Spinal cord (tissue), 10 donors: ENCODE data around the gene GLI3. TPM values are rescaled to one million over a fixed set of nuclear protein-coding genes. Genes with fewer than 3 reads are reported as not detected.

Experiments
- DNase-seq, 6 donors: peaks; one replicate each; pipeline versions ENCODE4 v3.0.0 to v3.0.0-alpha.2; 2013 to 2015; ENCODE audit warnings: low spot score in 6 of 6, low read depth in 4 of 6
- H3K27ac ChIP-seq: one replicate; pipeline ENCODE4 v1.5.1; 2013; ENCODE audit warnings: low read depth, low read length, control low read depth
- H3K27me3 ChIP-seq: one replicate; pipeline ENCODE4 v1.6.1; 2013; ENCODE audit warnings: low read length; ENCODE audit not compliant: control insufficient read depth, insufficient read depth
- H3K36me3 ChIP-seq: one replicate; pipeline ENCODE4 v1.6.1; 2013; ENCODE audit warnings: low read length; ENCODE audit not compliant: control insufficient read depth, insufficient read depth
- H3K4me1 ChIP-seq: one replicate; pipeline ENCODE4 v1.6.1; 2013; ENCODE audit warnings: low read length; ENCODE audit not compliant: control insufficient read depth, insufficient read depth
- H3K4me3 ChIP-seq: one replicate; pipeline ENCODE4 v1.5.1; 2013; ENCODE audit warnings: low read depth, low read length, control low read depth
- H3K9me3 ChIP-seq: one replicate; pipeline ENCODE4 v1.6.1; 2013; ENCODE audit warnings: low read length; ENCODE audit not compliant: control insufficient read depth, insufficient read depth
- WGBS: methylation state at CpG from one replicate; pipeline ENCODE4 v1.1.5; 2013; ENCODE audit warnings: missing lambda C conversion rate; ENCODE audit not compliant: insufficient coverage; 5-methylcytosine and 5-hydroxymethylcytosine counted together
- polyA plus RNA-seq, 2 donors: library from polyadenylated mRNA; unstranded; fragments of 120-200 nt; gene quantifications; one replicate each; pipeline ENCODE4 v1.2.1, GENCODE V29; 2013; ENCODE audit not compliant: insufficient read length in 2 of 2
- total RNA-seq, 2 donors: library from RNA; depleted of rRNA in 1 of 2; stranded (reverse); fragments of 120-200 nt in 1 of 2; fragments of >200 nt in 1 of 2; gene quantifications; one replicate each; pipeline versions ENCODE4 v1.2.3 to v1.2.4, GENCODE V29; 2013 to 2014
- donor health status: healthy.

The GLI3 gene
- total and polyA plus RNA-seq, 4 donors: 8.7 to 11.9 (median 10.1) TPM

- Histone ChIP-seq H3K9me3 (no peaks in the 10 kb centered on the region), H3K27me3 (no peaks in the 10 kb centered on the region), H3K27ac (no peak overlapping the region), H3K4me3 (no peak overlapping the region), H3K36me3 (peaks cover 6% of the 10 kb centered on the region), H3K4me1 (no peaks in the 10 kb centered on the region)
- DNase-seq: no peak
- 94% methylated on average over 13 of the region's 15 CpGs for WGBS
These were observed 211.2 kb downstream of the GLI3 start for GRCh38 chr7:42025635-42026375.

GRCh38 chr7:42024537-42024936 lies 212.5 kb downstream of the GLI3 start:
- no peaks in the 10 kb centered on the region for H3K4me1 ChIP-seq
- H3K4me3 ChIP-seq: no peak overlapping the region
- no peaks in the 10 kb centered on the region for H3K9me3 ChIP-seq
- H3K27ac ChIP-seq: no peak overlapping the region
- no peaks in the 10 kb centered on the region for H3K27me3 ChIP-seq
- WGBS: 100% methylated on average over 2 of the region's 4 CpGs
- DNase-seq: no peak
- H3K36me3 ChIP-seq: peaks cover 6% of the 10 kb centered on the region

GRCh38 chr7:42023262-42023661 lies 213.7 kb downstream of the GLI3 start:
- H3K4me3 ChIP-seq: no peak overlapping the region
- no peaks in the 10 kb centered on the region for H3K9me3 ChIP-seq
- no peak overlapping the region for H3K27ac ChIP-seq
- no peaks in the 10 kb centered on the region for H3K27me3 ChIP-seq
- no peak for DNase-seq
- H3K36me3 ChIP-seq: peaks cover 6% of the 10 kb centered on the region
- H3K4me1 ChIP-seq: no peaks in the 10 kb centered on the region
- 59% methylated on average over 6 of the region's 10 CpGs for WGBS

GRCh38 chr7:42022791-42023190 lies 214.2 kb downstream of the GLI3 start:
- Histone ChIP-seq H3K4me1 (no peaks in the 10 kb centered on the region), H3K36me3 (peaks cover 6% of the 10 kb centered on the region), H3K27me3 (no peaks in the 10 kb centered on the region), H3K9me3 (no peaks in the 10 kb centered on the region), H3K4me3 (no peak overlapping the region), H3K27ac (no peak overlapping the region)
- no peak for DNase-seq
- WGBS: 80% methylated on average over 1 of the region's 2 CpGs

GRCh38 chr7:42022056-42022455 lies 215.0 kb downstream of the GLI3 start:
- Histone ChIP-seq H3K4me3 (no peak overlapping the region), H3K27me3 (no peaks in the 10 kb centered on the region), H3K27ac (no peak overlapping the region), H3K36me3 (peaks cover 6% of the 10 kb centered on the region), H3K9me3 (no peaks in the 10 kb centered on the region), H3K4me1 (no peaks in the 10 kb centered on the region)
- DNase-seq: no peak
- WGBS: no CpG with 5 or more reads among the region's 6 CpGs

- 100% methylated on average over 1 of the region's 3 CpGs for WGBS
- peaks cover 6% of the 10 kb centered on the region for H3K36me3 ChIP-seq
- H3K4me3 ChIP-seq: no peak overlapping the region
- no peak for DNase-seq
- H3K27ac ChIP-seq: no peak overlapping the region
- H3K9me3 ChIP-seq: no peaks in the 10 kb centered on the region
- no peaks in the 10 kb centered on the region for H3K4me1 ChIP-seq
- H3K27me3 ChIP-seq: no peaks in the 10 kb centered on the region
These were observed 215.4 kb downstream of the GLI3 start for GRCh38 chr7:42021631-42022030.

GRCh38 chr7:42020061-42020460 lies 216.9 kb downstream of the GLI3 start:
- Histone ChIP-seq H3K36me3 (peaks cover 2% of the 10 kb centered on the region), H3K27me3 (no peaks in the 10 kb centered on the region), H3K4me1 (no peaks in the 10 kb centered on the region), H3K27ac (no peak overlapping the region), H3K9me3 (no peaks in the 10 kb centered on the region), H3K4me3 (no peak overlapping the region)
- WGBS: 36% methylated on average over 4 of the region's 7 CpGs
- peak in 1 of 6 donors; percentile 70 for DNase-seq

- no peak overlapping the region for H3K27ac ChIP-seq
These were observed 219.5 kb downstream of the GLI3 start for GRCh38 chr7:42017349-42017986.

GRCh38 chr7:42016517-42016916 lies 220.5 kb downstream of the GLI3 start:
- Histone ChIP-seq H3K4me3 (no peak overlapping the region), H3K36me3 (no peaks in the 10 kb centered on the region), H3K4me1 (no peaks in the 10 kb centered on the region), H3K27me3 (no peaks in the 10 kb centered on the region), H3K9me3 (no peaks in the 10 kb centered on the region), H3K27ac (no peak overlapping the region)
- WGBS: 100% methylated on average over 2 of the region's 3 CpGs
- DNase-seq: no peak

More at GRCh38 chr7:42017349-42017986, 219.5 kb downstream of the GLI3 start:
- H3K4me3 ChIP-seq: no peak overlapping the region
- H3K27me3 ChIP-seq: no peaks in the 10 kb centered on the region
- no peaks in the 10 kb centered on the region for H3K9me3 ChIP-seq
- H3K4me1 ChIP-seq: no peaks in the 10 kb centered on the region
- DNase-seq: no peak
- 48% methylated on average over 11 of the region's 15 CpGs for WGBS
- no peaks in the 10 kb centered on the region for H3K36me3 ChIP-seq
